HL-60 (cell line): ENCODE results near the gene SHANK2.

Experiments used
- DNase-seq, 2 experiments: peaks; one replicate each; pipeline ENCODE4 v3.0.0-alpha.2; 2010 to 2020; ENCODE audit warnings: low read depth in 1 of 2, low spot score in 1 of 2
- H3K27ac ChIP-seq: fragments of 250-450 bp; sonication (Bioruptor Pico); replicated peaks from 2 replicates; pipeline ENCODE4 v1.5.1; 2020; ENCODE audit warnings: mild to moderate bottlenecking, moderate library complexity
- H3K27me3 ChIP-seq: fragments of 250-450 bp; sonication (Bioruptor Pico); 2 replicates; pipeline ENCODE4 v1.5.1; 2021; ENCODE audit warnings: mild to moderate bottlenecking, moderate library complexity; ENCODE audit not compliant: insufficient read depth, poor library complexity, severe bottlenecking
- H3K4me3 ChIP-seq: replicated peaks from 2 replicates; pipeline ENCODE4 v1.5.1; 2011; ENCODE audit warnings: mild to moderate bottlenecking, control low read depth, low read length; ENCODE audit not compliant: insufficient read depth
- GABPA ChIP-seq: IDR thresholded peaks from 2 replicates; pipeline ENCODE4 v1.6.1; 2012; ENCODE audit warnings: low read depth
- POLR2AphosphoS5 ChIP-seq: IDR thresholded peaks from 2 replicates; pipeline ENCODE4 v1.6.1; 2012; ENCODE audit warnings: low read depth
- SPI1 ChIP-seq: IDR thresholded peaks from 2 replicates; pipeline ENCODE4 v1.6.1; 2012; ENCODE audit warnings: low read depth, mild to moderate bottlenecking, borderline replicate concordance
- TF ChIP-seq, protein P1 (sequence below): IDR thresholded peaks from 2 replicates; pipeline ENCODE4 v1.6.1; 2012; ENCODE audit warnings: low read depth; ENCODE audit not compliant: insufficient replicate concordance
- TF ChIP-seq, protein P2 (sequence below): IDR thresholded peaks from one replicate; pipeline ENCODE4 v1.5.1; 2011; ENCODE audit warnings: low read length, control low read depth, inconsistent platforms; ENCODE audit not compliant: insufficient read depth

The SHANK2 gene

DNA sequence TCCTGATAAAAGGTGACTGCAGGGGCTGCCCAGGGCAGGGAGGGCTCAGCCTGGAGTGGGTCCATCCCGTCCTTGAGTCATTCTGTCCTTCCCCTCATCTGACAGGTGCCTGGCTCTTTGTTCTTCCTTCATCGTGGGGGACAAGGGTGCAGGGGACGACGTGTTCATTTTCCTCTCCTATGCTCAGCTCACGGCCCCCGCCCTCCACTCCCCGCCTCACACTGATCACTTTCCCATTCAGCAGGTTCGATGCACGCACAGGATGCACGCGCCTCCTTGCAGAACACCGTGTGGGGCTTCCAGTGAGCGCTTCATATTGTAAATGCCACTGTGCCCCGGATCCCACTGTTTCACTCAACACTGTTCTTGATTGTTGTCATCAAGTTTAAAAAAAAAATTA lies 32.7 kb upstream of the SHANK2 start:
- Histone ChIP-seq H3K4me3 (no peak overlapping the region), H3K27ac (no peak overlapping the region), H3K27me3 (no peaks in the 10 kb centered on the region)
- no peak for TF ChIP-seq POLR2AphosphoS5
- no peak for TF ChIP-seq SPI1
- TF ChIP-seq, protein P1, sequence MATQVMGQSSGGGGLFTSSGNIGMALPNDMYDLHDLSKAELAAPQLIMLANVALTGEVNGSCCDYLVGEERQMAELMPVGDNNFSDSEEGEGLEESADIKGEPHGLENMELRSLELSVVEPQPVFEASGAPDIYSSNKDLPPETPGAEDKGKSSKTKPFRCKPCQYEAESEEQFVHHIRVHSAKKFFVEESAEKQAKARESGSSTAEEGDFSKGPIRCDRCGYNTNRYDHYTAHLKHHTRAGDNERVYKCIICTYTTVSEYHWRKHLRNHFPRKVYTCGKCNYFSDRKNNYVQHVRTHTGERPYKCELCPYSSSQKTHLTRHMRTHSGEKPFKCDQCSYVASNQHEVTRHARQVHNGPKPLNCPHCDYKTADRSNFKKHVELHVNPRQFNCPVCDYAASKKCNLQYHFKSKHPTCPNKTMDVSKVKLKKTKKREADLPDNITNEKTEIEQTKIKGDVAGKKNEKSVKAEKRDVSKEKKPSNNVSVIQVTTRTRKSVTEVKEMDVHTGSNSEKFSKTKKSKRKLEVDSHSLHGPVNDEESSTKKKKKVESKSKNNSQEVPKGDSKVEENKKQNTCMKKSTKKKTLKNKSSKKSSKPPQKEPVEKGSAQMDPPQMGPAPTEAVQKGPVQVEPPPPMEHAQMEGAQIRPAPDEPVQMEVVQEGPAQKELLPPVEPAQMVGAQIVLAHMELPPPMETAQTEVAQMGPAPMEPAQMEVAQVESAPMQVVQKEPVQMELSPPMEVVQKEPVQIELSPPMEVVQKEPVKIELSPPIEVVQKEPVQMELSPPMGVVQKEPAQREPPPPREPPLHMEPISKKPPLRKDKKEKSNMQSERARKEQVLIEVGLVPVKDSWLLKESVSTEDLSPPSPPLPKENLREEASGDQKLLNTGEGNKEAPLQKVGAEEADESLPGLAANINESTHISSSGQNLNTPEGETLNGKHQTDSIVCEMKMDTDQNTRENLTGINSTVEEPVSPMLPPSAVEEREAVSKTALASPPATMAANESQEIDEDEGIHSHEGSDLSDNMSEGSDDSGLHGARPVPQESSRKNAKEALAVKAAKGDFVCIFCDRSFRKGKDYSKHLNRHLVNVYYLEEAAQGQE, result no peak
- TF ChIP-seq, protein P2, sequence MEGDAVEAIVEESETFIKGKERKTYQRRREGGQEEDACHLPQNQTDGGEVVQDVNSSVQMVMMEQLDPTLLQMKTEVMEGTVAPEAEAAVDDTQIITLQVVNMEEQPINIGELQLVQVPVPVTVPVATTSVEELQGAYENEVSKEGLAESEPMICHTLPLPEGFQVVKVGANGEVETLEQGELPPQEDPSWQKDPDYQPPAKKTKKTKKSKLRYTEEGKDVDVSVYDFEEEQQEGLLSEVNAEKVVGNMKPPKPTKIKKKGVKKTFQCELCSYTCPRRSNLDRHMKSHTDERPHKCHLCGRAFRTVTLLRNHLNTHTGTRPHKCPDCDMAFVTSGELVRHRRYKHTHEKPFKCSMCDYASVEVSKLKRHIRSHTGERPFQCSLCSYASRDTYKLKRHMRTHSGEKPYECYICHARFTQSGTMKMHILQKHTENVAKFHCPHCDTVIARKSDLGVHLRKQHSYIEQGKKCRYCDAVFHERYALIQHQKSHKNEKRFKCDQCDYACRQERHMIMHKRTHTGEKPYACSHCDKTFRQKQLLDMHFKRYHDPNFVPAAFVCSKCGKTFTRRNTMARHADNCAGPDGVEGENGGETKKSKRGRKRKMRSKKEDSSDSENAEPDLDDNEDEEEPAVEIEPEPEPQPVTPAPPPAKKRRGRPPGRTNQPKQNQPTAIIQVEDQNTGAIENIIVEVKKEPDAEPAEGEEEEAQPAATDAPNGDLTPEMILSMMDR, result no peak
- no peak for TF ChIP-seq GABPA
- no peak for DNase-seq

DNA sequence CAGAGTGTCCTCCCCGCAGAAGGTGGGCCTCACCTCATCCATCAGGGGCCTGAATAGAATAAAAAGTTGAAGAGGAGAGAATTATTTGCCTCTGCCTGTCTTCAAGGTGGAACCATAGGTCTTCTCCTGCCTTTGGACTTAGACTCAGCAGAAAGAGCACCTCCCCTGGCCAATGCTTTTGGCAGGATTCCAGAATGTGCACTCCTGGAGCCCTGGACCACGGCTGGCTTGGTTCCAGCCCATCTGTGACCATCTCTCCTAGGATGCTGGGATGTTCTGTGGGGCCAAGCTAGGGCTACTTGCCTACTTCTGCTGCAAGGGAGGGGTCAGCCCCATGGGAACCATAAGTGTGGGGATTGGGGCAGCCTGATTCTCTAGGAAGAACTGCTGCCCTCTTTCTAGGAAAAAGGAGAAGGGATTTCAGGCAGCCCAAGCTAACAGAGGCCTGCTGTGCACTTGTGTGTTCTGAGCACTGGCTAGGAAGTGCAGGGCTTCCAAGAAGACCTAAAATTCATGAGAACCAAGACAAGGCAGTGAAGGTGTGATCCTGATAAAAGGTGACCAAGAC lies 32.2 kb upstream of the SHANK2 start:
- TF ChIP-seq SPI1 (no peak), POLR2AphosphoS5 (no peak)
- TF ChIP-seq, protein P2, result no peak
- H3K4me3 ChIP-seq, result no peak overlapping the region
- DNase-seq, result no peak
- H3K27me3 ChIP-seq, result no peaks in the 10 kb centered on the region
- H3K27ac ChIP-seq, result no peak overlapping the region

DNA sequence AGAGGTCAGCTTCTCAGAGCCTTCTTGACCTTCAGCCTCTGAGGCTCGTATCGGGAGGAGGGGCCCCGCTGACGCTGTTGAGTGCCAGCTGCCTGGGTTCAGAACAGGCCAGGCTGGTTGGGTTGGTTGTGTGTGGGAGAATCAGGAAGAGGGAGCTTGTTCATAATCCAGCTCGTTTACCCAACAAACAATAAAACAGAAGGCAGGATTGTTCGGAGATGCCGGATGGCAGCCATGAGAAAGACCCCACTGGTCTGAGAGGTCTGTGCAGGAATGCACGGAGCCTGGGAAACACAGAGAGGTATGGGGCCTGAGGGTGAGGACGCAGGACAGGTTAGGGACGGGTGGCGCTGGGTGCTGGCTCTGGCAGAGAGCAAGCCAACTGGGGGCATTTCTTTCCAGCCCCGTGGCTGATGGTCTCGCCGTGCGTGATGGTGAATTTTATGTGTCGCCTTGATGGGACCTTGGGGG lies 31.6 kb upstream of the SHANK2 start:
- H3K4me3 ChIP-seq, result no peak overlapping the region
- no peak for DNase-seq

More for the DNA sequence above, 31.6 kb upstream of the SHANK2 start:
- H3K27ac ChIP-seq, result no peak overlapping the region
- H3K27me3 ChIP-seq, result no peaks in the 10 kb centered on the region
- TF ChIP-seq SPI1 (no peak), POLR2AphosphoS5 (no peak), GABPA (no peak)
- TF ChIP-seq, protein P2, result no peak
- TF ChIP-seq, protein P1, result no peak
